Stimulated activated CD4-positive, alpha-beta T cell treated with anti-CD3 and anti-CD28 coated beads, Interleukin-15, amount 100 ng/mL, for 1 hour (primary cell): ENCODE results near the gene SLC1A6.
"Not testable (repeated sequence)": the region's sequence is repeated elsewhere in the genome, so short reads cannot be mapped to it uniquely, and the experiment has no call there.

Experiments used
- DNase-seq, 2 donors: peaks; one replicate each; pipeline ENCODE4 v3.0.0-alpha.2; 2020; ENCODE audit warnings: low read depth in 1 of 2, low spot score in 1 of 2

Gene SLC1A6

GRCh38 chr19:14979476-14980255 lies at the start of gene SLC1A6:
Gene SLC1A6, minus strand, starts transcription at chr19:14979864. Its CDS starts 6,954 bp downstream, at chr19:14972910.
- DNase-seq = no peak

GRCh38 chr19:15028490-15028889 lies 48.8 kb upstream of the SLC1A6 start:
- no peak for DNase-seq

GRCh38 chr19:15025217-15025616 lies 45.6 kb upstream of the SLC1A6 start:
- no peak for DNase-seq

- no peak for DNase-seq
These were observed 43.1 kb upstream of the SLC1A6 start for GRCh38 chr19:15022752-15023151.

GRCh38 chr19:15021286-15022007 lies 41.8 kb upstream of the SLC1A6 start:
- DNase-seq = no peak

DNA sequence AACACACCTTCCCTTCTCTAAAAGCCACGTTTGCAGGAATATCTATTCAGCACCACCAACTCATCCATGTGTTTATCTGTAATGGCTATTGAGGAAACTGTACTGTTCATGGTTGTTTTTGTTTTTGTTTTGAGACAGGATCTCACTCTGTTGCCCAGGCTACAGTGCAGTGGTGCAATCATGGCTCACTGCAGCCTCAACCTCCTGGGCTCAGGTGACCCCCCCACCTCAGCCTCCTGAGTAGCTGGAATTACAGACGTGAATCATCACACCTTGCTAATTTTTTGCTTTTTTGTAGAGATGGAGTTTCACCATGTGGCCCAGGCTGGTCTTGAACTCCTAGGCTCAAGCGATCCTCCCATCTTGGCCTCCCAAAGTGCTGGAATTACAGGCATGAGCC lies 39.2 kb upstream of the SLC1A6 start:
- DNase-seq = not testable (repeated sequence)

DNA sequence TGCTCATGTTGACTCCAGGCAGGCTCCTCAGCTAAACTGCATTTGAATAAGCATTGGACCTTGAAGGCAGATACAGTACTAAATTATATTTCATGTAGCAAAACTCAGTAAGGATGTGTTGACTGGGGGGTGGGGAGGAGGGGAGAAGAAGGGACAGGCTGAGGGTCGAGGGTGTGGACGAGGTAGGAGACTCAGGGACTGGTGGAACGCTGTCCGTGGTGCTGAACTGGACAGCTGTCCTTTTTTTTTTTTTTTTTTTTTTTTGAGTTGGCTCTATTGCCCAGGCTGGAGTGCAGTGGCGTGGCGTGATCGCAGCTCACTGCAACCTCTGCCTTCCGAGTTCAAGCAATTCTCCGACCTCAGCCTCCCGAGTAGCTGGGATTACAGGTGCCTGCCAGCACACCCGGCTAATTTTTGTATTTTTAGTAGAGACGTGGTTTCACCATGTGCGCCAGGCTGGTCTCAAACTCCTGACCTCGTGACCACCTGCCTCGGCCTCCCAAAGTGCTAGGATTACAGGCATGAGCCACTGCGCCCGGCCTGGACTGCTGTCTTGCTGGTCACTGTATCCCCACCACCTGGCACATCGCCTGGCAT lies 36.4 kb upstream of the SLC1A6 start:
- no peak for DNase-seq

DNA sequence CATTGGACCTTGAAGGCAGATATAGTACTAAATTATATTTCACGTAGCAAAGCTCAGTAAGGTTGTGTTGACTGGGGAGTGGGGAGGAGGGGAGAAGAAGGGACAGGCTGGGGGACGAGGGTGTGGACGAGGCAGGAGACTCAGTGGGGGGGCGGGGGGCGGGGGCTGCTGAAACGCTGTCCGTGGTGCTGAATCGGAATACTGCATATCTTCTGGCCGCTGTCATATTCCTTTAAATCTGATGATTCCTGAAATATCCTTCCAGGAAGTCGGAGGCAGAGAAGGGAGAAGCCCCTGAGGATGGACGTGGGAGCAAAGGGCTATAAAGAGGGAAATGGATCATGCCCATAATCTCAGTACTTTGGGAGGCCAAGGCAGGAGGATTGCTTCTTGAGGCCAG lies 34.9 kb upstream of the SLC1A6 start:
- no peak for DNase-seq

GRCh38 chr19:15010501-15011300 lies 31.0 kb upstream of the SLC1A6 start:
- no peak for DNase-seq

GRCh38 chr19:15008308-15008707 lies 28.6 kb upstream of the SLC1A6 start:
- DNase-seq = no peak

DNA sequence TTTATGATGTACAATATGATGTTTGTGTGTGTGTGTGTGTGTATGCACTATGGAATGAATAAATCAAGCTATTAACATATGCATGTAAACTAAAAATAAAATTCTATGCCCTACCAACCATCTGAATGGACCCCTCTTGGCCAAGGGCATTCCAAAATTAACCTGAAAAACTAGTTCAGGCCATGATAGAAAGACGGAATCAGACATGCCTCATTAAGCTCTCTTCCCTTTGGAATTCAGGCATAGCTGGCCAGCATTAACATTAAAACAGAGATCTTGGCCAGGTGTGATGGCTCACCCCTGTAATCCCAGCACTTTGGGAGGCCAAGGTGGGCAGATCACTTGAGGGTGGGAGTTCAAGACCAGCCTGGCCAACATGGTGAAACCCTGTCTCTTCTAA lies 18.3 kb upstream of the SLC1A6 start:
- no peak for DNase-seq

- DNase-seq = no peak
These were observed 13.1 kb upstream of the SLC1A6 start for GRCh38 chr19:14992780-14993179.

DNA sequence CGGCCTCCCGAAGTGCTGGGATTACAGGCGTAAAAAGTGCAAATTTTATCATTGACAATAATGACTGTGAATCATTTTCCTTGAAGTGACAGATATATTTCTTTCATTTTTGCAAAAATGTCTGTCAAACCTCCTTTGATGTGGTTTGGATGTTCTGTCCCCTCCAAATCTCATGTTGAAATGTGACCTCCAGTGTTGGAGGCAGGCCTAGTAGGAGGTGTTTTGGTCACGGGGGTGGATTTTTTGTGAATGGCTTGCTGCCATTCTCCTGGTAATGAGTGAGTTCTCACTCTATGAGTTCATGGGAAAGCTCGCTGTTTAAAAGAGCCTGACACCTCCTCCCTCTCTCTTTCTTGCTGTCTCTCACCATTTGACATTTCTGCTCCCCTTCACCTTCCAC lies 5.5 kb upstream of the SLC1A6 start:
- no peak for DNase-seq

DNA sequence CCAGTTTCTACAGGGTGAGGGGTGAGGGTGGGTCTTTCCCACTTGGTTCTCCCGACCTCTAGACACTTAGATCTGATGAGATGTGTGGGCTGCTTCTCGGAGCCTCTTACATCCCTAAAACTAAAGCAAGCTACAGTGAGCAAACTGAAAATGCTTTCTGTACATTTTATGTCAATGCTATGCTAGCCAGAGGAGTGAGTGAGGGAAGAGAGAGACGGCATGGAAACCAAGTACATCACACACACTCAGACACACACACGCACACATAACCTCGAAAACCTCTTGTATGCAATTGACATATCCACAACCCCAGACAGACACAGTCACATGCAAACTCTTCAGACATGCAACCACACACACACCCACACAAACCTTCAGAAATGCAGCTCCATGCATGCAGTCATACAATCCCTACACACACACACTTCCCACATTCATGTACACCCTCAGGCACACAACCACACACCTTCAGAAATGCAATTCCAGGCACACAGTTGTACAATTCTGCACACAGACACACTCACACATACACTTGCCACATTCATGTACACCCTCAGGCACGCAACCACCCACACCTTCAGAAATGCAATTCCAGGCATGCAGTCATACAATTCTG lies 1.4 kb downstream of the SLC1A6 start:
- no peak for DNase-seq

- no peak for DNase-seq
These were observed 2.5 kb downstream of the SLC1A6 start for GRCh38 chr19:14977128-14977527.

DNA sequence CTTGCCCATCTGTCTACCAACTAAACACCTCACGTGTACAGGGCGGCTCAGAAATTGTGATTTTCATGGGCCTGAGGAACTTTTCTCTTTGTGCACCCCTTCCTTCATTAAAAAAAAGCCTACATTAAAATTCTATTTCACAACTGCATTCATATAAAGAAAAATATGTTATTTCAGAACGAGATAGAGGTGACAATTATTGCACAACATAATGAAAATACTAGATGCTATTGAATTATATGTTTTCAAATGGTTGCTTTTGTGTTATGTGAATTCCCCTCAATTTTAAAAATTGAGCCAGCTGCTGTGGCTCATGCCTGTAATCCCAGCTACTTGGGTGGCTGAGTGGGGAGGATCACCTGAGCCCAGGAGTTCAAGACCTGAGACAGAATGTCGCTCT lies 5.2 kb downstream of the SLC1A6 start:
- no peak for DNase-seq

DNA sequence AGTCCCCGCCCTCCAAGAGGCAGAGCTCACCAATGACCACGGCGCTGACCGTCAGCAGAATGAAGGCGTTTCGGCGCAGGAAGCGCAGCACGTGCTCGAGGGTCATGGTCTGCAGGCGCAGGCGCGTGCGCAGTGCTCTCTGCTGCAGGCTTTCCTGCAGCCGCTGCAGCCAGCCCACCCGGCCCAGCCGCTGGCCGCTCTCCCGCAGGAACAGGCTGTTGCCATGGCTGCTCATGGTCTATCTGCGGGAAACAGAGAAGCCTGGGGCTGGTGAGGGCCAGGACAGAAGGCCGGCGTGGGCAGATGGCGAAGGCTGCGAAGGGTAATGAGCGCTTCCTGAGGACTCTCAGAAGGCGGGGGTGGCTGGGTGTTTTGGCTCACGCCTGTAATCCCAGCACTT lies 7.0 kb downstream of the SLC1A6 start:
- DNase-seq = no peak

- DNase-seq = no peak
These were observed 8.2 kb downstream of the SLC1A6 start for GRCh38 chr19:14971474-14971873.

- no peak for DNase-seq
These were observed 11.4 kb downstream of the SLC1A6 start for GRCh38 chr19:14968247-14968646.

DNA sequence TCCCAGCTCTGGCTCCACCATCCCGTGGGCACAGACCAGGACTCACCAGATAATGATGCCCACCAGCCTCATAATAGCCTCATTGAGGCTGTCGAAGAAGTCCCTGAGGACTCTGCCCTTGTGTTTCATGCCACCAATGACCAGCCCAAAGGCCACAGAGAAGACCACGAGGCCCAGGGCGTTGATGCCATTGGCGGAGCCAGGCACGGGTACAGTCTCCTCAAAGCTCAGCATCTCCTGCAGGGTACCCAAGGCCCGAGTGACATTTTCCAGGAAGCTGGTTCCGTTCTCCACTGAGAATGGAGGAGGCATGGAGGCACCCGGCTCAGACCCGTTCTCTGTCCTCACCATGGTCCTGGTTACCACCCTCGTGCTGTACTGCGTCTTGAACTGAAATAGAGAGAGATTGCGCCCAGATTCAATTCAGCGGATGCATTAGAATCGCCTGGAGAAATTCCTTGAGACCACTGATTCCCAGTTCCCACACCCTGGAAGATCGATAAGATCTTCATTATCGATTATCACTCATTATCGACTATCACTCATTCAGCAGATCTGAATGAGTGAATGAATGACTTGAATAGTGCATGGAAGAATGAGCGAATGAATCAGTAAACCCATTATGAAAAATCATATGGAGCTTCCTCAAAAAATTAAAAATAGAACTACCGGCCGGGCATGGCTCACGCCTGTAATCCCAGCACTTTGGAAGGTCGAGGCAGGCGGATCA lies 17.5 kb downstream of the SLC1A6 start:
- no peak for DNase-seq
